ENCODE results near the gene GNAI3. TPM values are rescaled to one million over a fixed set of nuclear protein-coding genes. Genes with fewer than 3 reads are reported as not detected.
"Not testable (repeated sequence)": the region's sequence is repeated elsewhere in the genome, so short reads cannot be mapped to it uniquely, and the experiment has no call there.

The GNAI3 gene
- total and polyA plus RNA-seq, 9 donors: 6.9 to 10.0 (median 7.4) TPM

DNA sequence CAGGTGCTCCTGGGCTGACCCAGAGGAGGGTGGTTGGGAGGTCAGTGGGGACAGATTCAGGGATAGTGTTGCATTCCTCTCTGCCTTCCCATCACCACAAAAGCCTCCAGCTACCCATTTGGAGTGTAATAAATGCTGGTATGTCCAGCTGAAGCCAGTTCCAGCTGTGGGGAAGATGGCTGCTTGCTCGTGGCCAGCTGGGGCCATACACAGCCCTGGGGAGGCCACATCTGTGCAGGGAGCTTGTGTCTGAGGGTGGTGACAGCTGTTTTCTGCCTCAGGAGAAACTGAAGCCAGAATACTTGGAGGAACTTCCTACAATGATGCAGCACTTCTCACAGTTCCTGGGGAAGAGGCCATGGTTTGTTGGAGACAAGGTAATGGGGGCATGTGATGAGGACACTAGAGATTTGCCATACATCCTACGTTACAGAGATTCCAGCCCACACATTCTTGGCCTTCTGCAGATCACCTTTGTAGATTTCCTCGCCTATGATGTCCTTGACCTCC, 110.2 kb downstream of the GNAI3 start:
- Histone ChIP-seq H3K9me3 (replicated peaks; ENCODE audit: control insufficient read depth, low read depth, low read length) (no peaks in the 10 kb centered on the region), H3K27ac (ENCODE audit: low read length) (no peak overlapping the region), H3K4me3 (ENCODE audit: low read length) (no peak overlapping the region), H3K36me3 (ENCODE audit: control insufficient read depth, insufficient read depth, low read length) (peaks cover 38% of the 10 kb centered on the region), H3K4me1 (ENCODE audit: control insufficient read depth, insufficient read depth, low read length) (peaks cover 16% of the 10 kb centered on the region), H3K27me3 (ENCODE audit: control insufficient read depth, insufficient read depth, low read length) (no peaks in the 10 kb centered on the region)
- 31% methylated on average over 3 of the region's 3 CpGs for WGBS (ENCODE audit: insufficient coverage)
- peak; percentile 39 for DNase-seq

- Histone ChIP-seq H3K4me1 (ENCODE audit: control insufficient read depth, insufficient read depth, low read length) (peaks cover 16% of the 10 kb centered on the region), H3K9me3 (replicated peaks; ENCODE audit: control insufficient read depth, low read depth, low read length) (no peaks in the 10 kb centered on the region), H3K4me3 (ENCODE audit: low read length) (no peak overlapping the region), H3K27me3 (ENCODE audit: control insufficient read depth, insufficient read depth, low read length) (no peaks in the 10 kb centered on the region), H3K36me3 (ENCODE audit: control insufficient read depth, insufficient read depth, low read length) (peaks cover 38% of the 10 kb centered on the region), H3K27ac (ENCODE audit: low read length) (no peak overlapping the region)
- no CpG with 5 or more reads among the region's 2 CpGs for whole genome bisulfite sequencing (ENCODE audit: insufficient coverage)
- no peak for DNase-seq
Observed at GRCh38 chr1:109659145-109659544, 110.7 kb downstream of the GNAI3 start.

DNA sequence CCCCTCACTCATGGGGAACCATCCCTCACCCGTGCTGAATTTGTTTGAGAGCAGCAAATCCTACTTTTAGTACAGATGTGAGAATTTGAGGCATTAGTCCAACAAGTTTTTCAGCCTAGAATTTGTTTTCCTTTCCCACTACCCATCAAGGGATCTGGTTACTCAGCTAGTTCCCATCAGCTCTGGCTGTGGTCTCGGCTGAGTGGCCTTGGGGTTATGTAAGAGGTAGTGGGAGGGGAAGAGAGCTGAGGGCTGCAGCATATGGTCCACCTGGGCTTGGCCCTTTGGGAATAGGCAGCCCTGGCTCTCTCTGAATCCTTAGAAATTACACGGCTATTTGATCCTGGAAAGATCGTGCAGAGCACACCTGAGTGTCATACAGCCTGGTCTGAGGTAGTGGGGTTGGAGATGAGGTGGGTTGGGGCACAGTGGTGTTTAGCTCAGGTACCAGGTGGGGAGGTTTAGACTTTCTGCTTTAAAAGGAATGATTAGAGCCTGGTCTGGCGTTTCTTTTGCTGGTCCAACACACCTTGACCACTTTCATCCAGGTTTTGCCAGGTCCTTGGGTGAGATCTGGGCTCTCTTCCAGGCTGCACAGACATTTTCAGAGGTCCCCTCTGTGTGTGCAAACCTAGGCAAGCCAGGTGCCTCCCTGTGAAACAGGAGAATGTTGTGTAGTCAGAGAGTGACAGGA, 111.7 kb downstream of the GNAI3 start:
- peaks cover 38% of the 10 kb centered on the region for H3K36me3 ChIP-seq (ENCODE audit: control insufficient read depth, insufficient read depth, low read length)
- no peaks in the 10 kb centered on the region for H3K9me3 ChIP-seq (replicated peaks; ENCODE audit: control insufficient read depth, low read depth, low read length)
- no peak overlapping the region for H3K4me3 ChIP-seq (ENCODE audit: low read length)
- H3K27me3 ChIP-seq (ENCODE audit: control insufficient read depth, insufficient read depth, low read length): no peaks in the 10 kb centered on the region
- 51% methylated on average over 2 of the region's 5 CpGs for WGBS (ENCODE audit: insufficient coverage)
- peaks cover 14% of the 10 kb centered on the region for H3K4me1 ChIP-seq (ENCODE audit: control insufficient read depth, insufficient read depth, low read length)
- H3K27ac ChIP-seq (ENCODE audit: low read length): no peak overlapping the region
- DNase-seq: no peak

DNA sequence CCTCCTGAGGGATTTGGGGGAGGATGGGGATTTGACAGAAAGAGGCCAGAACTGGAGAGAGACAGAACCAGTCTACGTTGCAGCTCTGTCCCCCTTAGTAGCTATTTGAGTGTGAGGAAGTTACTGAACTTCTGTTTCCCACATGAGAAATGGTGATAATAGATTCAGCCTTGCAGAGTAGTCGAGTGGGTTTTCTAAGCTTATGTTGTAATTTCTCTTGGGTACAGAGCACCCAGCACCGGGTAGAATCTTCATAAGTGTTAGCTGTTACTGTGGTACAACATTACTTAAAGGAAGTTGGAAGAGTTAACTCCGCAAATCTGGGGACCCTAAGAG, 112.2 kb downstream of the GNAI3 start:
- H3K4me3 ChIP-seq (ENCODE audit: low read length); H3K27me3 ChIP-seq (ENCODE audit: control insufficient read depth, insufficient read depth, low read length); H3K9me3 ChIP-seq (replicated peaks; ENCODE audit: control insufficient read depth, low read depth, low read length); H3K27ac ChIP-seq (ENCODE audit: low read length); DNase-seq; H3K4me1 ChIP-seq (ENCODE audit: control insufficient read depth, insufficient read depth, low read length): not testable (repeated sequence)
- peaks cover 38% of the 10 kb centered on the region for H3K36me3 ChIP-seq (ENCODE audit: control insufficient read depth, insufficient read depth, low read length)
- no CpG with 5 or more reads among the region's 4 CpGs for WGBS (ENCODE audit: insufficient coverage)

DNA sequence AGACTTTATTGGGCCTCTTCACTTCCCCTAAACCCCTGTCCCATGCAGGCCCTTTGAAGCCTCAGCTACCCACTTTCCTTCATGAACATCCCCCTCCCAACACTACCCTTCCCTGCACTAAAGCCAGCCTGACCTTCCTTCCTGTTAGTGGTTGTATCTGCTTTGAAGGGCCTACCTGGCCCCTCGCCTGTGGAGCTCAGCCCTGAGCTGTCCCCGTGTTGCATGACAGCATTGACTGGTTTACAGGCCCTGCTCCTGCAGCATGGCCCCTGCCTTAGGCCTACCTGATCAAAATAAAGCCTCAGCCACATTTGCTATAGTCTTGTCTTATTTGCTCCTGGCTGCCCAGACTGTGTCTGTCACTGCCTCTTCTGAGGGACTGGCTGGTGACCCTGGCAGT, 113.0 kb downstream of the GNAI3 start:
- H3K4me1 ChIP-seq (ENCODE audit: control insufficient read depth, insufficient read depth, low read length): peaks cover 8% of the 10 kb centered on the region
- no peak overlapping the region for H3K27ac ChIP-seq (ENCODE audit: low read length)
- H3K36me3 ChIP-seq (ENCODE audit: control insufficient read depth, insufficient read depth, low read length): peaks cover 38% of the 10 kb centered on the region
- H3K27me3 ChIP-seq (ENCODE audit: control insufficient read depth, insufficient read depth, low read length): no peaks in the 10 kb centered on the region
- H3K4me3 ChIP-seq (ENCODE audit: low read length): no peak overlapping the region
- DNase-seq: no peak
- 69% methylated on average over 2 of the region's 2 CpGs for WGBS (ENCODE audit: insufficient coverage)
- H3K9me3 ChIP-seq (replicated peaks; ENCODE audit: control insufficient read depth, low read depth, low read length): no peaks in the 10 kb centered on the region

DNA sequence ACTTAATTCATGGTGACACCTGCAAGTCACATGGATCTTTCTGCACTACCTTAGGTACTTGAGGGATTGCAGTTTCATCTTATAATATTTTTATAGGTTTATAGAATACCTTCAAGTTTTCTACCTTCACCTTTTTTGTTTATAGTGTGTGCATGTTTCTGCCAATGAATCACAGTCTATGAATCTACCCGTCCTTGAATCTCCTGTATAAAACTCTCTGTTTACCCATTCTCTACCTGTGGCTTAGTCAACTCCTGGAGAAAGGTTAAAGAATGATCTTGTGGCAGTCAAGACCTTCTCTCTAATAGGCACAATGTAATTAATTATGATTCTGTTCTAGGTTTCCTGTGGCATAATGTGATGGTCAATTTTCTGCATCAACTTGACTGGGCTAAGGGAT, 116.3 kb downstream of the GNAI3 start:
- H3K9me3 ChIP-seq (replicated peaks; ENCODE audit: control insufficient read depth, low read depth, low read length): no peaks in the 10 kb centered on the region
- WGBS (ENCODE audit: insufficient coverage): no CpG with 5 or more reads among the region's 1 CpG

DNA sequence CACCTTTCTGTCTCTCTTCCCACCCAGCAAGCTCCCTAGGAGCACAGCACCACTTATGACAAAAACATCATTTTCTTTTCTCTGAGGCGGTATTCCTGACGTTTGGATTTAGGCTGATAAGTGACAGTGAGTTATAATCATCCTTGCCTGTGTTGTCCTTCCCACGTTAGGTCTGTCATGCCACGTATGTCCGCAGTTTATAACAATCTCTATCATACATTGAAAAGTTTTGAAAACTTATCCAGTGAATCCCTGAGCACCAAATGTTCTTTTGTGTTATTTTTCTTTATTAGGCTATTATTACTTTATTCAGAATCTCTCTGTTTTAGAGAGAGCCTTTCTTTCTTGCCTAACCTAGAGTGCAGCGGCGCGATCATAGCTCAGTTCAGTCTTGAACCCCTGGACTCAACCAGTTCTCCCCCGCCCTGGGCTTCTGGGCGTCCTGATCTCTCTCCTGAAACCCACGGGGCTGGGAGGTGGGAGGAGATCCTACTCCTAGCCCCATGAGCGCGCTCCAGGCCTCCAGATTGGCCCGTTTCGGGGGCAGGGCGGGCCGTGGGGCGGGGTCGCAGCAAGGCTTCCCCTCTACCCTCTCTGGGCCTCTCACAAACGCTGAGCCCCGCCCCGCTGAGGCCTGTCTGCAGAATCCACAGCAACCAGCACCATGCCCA, 119.2 kb downstream of the GNAI3 start, which contains the start of gene GSTM2:
TSS of gene GSTM2 (plus strand) at position 606 of the 671 bp plus-strand sequence. CDS start at position 665, 59 bp downstream.
- Histone ChIP-seq H3K27ac (ENCODE audit: low read length) (peak within 1 kb of the TSS; percentile 47), H3K4me1 (ENCODE audit: control insufficient read depth, insufficient read depth, low read length) (peaks cover 13% of the 10 kb centered on the region)
- 0% methylated on average over 14 of the region's 22 CpGs for WGBS (ENCODE audit: insufficient coverage)

More for the DNA sequence above, 116.3 kb downstream of the GNAI3 start:
- H3K4me3 ChIP-seq (ENCODE audit: low read length): no peak overlapping the region
- no peak for DNase-seq
- no peaks in the 10 kb centered on the region for H3K27me3 ChIP-seq (ENCODE audit: control insufficient read depth, insufficient read depth, low read length)
- H3K36me3 ChIP-seq (ENCODE audit: control insufficient read depth, insufficient read depth, low read length): peaks cover 20% of the 10 kb centered on the region
- peaks cover 13% of the 10 kb centered on the region for H3K4me1 ChIP-seq (ENCODE audit: control insufficient read depth, insufficient read depth, low read length)
- H3K27ac ChIP-seq (ENCODE audit: low read length): no peak overlapping the region

More for the DNA sequence above, 119.2 kb downstream of the GNAI3 start, which contains the start of gene GSTM2:
- peak; percentile 97 for DNase-seq
- H3K9me3 ChIP-seq (replicated peaks; ENCODE audit: control insufficient read depth, low read depth, low read length): no peaks in the 10 kb centered on the region
- H3K27me3 ChIP-seq (ENCODE audit: control insufficient read depth, insufficient read depth, low read length): no peaks in the 10 kb centered on the region
- peaks cover 20% of the 10 kb centered on the region for H3K36me3 ChIP-seq (ENCODE audit: control insufficient read depth, insufficient read depth, low read length)
- peak within 1 kb of the TSS; percentile 51 for H3K4me3 ChIP-seq (ENCODE audit: low read length)

Other genes with a start within 250 kb of the GNAI3 start
- gene MYBPHL, start 241.6 kb upstream of the GNAI3 start, total RNA-seq: 0.71 TPM
- gene MYBPHL, start 241.6 kb upstream of the GNAI3 start, polyA plus RNA-seq (ENCODE audit: insufficient read depth in 1 of 8, insufficient read length in 8 of 8, low replicate concordance in 1 of 8): 1 to 10 TPM in 1 of 8 donors, under 1 TPM in 7; 0.15 to 1.3 (median 0.61) TPM
- gene SORT1, start 150.7 kb upstream of the GNAI3 start, total RNA-seq: 11.6 TPM
- gene SORT1, start 150.7 kb upstream of the GNAI3 start, polyA plus RNA-seq (ENCODE audit: insufficient read depth in 1 of 8, insufficient read length in 8 of 8, low replicate concordance in 1 of 8): 10 to 100 TPM; 20.5 to 32.1 (median 25.6) TPM
- gene PSMA5, start 122.2 kb upstream of the GNAI3 start, total RNA-seq: 62.8 TPM
- 10 to 100 TPM; 66.1 to 95.9 (median 82.5) TPM for gene PSMA5, start 122.2 kb upstream of the GNAI3 start, polyA plus RNA-seq (ENCODE audit: insufficient read depth in 1 of 8, insufficient read length in 8 of 8, low replicate concordance in 1 of 8)
- 57.3 TPM for gene SYPL2, start 82.1 kb upstream of the GNAI3 start, total RNA-seq
- gene SYPL2, start 82.1 kb upstream of the GNAI3 start, polyA plus RNA-seq (ENCODE audit: insufficient read depth in 1 of 8, insufficient read length in 8 of 8, low replicate concordance in 1 of 8): 100 to 1,000 TPM; 104 to 258 (median 199) TPM
- gene ATXN7L2, start 64.7 kb upstream of the GNAI3 start, total RNA-seq: 8.5 TPM
- 10 to 100 TPM in 7 of 8 donors, 1 to 10 TPM in 1; 8.6 to 35.9 (median 22.6) TPM for gene ATXN7L2, start 64.7 kb upstream of the GNAI3 start, polyA plus RNA-seq (ENCODE audit: insufficient read depth in 1 of 8, insufficient read length in 8 of 8, low replicate concordance in 1 of 8)
- gene CYB561D1, start 54.5 kb upstream of the GNAI3 start, total RNA-seq: 3.9 TPM
- gene CYB561D1, start 54.5 kb upstream of the GNAI3 start, polyA plus RNA-seq (ENCODE audit: insufficient read depth in 1 of 8, insufficient read length in 8 of 8, low replicate concordance in 1 of 8): 10 to 100 TPM in 2 of 8 donors, 1 to 10 TPM in 6; 6.4 to 13.8 (median 9.2) TPM
- 12.3 TPM for gene AMIGO1, start 38.9 kb upstream of the GNAI3 start, total RNA-seq
- gene AMIGO1, start 38.9 kb upstream of the GNAI3 start, polyA plus RNA-seq (ENCODE audit: insufficient read depth in 1 of 8, insufficient read length in 8 of 8, low replicate concordance in 1 of 8): 10 to 100 TPM in 6 of 8 donors, 1 to 10 TPM in 2; 8.5 to 13.8 (median 11.3) TPM
- gene GPR61, start 8.7 kb upstream of the GNAI3 start, total RNA-seq: 1.4 TPM
- 1 to 10 TPM; 1.4 to 2.7 (median 1.7) TPM for gene GPR61, start 8.7 kb upstream of the GNAI3 start, polyA plus RNA-seq (ENCODE audit: insufficient read depth in 1 of 8, insufficient read length in 8 of 8, low replicate concordance in 1 of 8)
- 0.13 TPM for gene GNAT2, start 71.0 kb downstream of the GNAI3 start, total RNA-seq
- gene GNAT2, start 71.0 kb downstream of the GNAI3 start, polyA plus RNA-seq (ENCODE audit: insufficient read depth in 1 of 8, insufficient read length in 8 of 8, low replicate concordance in 1 of 8): not detected
- 24.6 TPM for gene AMPD2, start 71.2 kb downstream of the GNAI3 start, total RNA-seq
- gene AMPD2, start 71.2 kb downstream of the GNAI3 start, polyA plus RNA-seq (ENCODE audit: insufficient read depth in 1 of 8, insufficient read length in 8 of 8, low replicate concordance in 1 of 8): 10 to 100 TPM; 31.3 to 45.0 (median 35.0) TPM
- gene GSTM4, start 107.5 kb downstream of the GNAI3 start, total RNA-seq: 10.8 TPM
- gene GSTM4, start 107.5 kb downstream of the GNAI3 start, polyA plus RNA-seq (ENCODE audit: insufficient read depth in 1 of 8, insufficient read length in 8 of 8, low replicate concordance in 1 of 8): 10 to 100 TPM; 15.1 to 23.9 (median 20.6) TPM
- gene GSTM2, start 119.4 kb downstream of the GNAI3 start, total RNA-seq: 51.4 TPM
- gene GSTM2, start 119.4 kb downstream of the GNAI3 start, polyA plus RNA-seq (ENCODE audit: insufficient read depth in 1 of 8, insufficient read length in 8 of 8, low replicate concordance in 1 of 8): 100 to 1,000 TPM; 124 to 186 (median 146) TPM
- 15.3 TPM for gene GSTM1, start 139.2 kb downstream of the GNAI3 start, total RNA-seq
- 10 to 100 TPM in 4 of 8 donors, 1 to 10 TPM in 2, under 1 TPM in 2; 0.50 to 70.2 (median 28.4) TPM for gene GSTM1, start 139.2 kb downstream of the GNAI3 start, polyA plus RNA-seq (ENCODE audit: insufficient read depth in 1 of 8, insufficient read length in 8 of 8, low replicate concordance in 1 of 8)
- 19.4 TPM for gene GSTM5, start 163.6 kb downstream of the GNAI3 start, total RNA-seq
- gene GSTM5, start 163.6 kb downstream of the GNAI3 start, polyA plus RNA-seq (ENCODE audit: insufficient read depth in 1 of 8, insufficient read length in 8 of 8, low replicate concordance in 1 of 8): 10 to 100 TPM; 10.2 to 48.0 (median 17.8) TPM
- 51.3 TPM for gene GSTM3, start 192.4 kb downstream of the GNAI3 start, total RNA-seq
- gene GSTM3, start 192.4 kb downstream of the GNAI3 start, polyA plus RNA-seq (ENCODE audit: insufficient read depth in 1 of 8, insufficient read length in 8 of 8, low replicate concordance in 1 of 8): 10 to 100 TPM; 29.2 to 62.0 (median 48.9) TPM
- not detected for gene EPS8L3, start 215.3 kb downstream of the GNAI3 start, total RNA-seq
- 1 to 10 TPM in 2 of 8 donors, under 1 TPM in 1, not detected in 5; 0.12 to 7.4 (median 2.4) TPM for gene EPS8L3, start 215.3 kb downstream of the GNAI3 start, polyA plus RNA-seq (ENCODE audit: insufficient read depth in 1 of 8, insufficient read length in 8 of 8, low replicate concordance in 1 of 8)